ENCODE measurements around the gene TDP1.

- no peak for TF ChIP-seq CTCF (IDR thresholded peaks at IDR 0.05)
- TF ChIP-seq POLR2A (IDR thresholded peaks at IDR 0.05) = no peak
These were observed 46.1 kb upstream of the TDP1 start for GRCh38 chr14:89909586-89909985.

All from lower leg skin (tissue), 3 donors.